GM21576 (cell line): ENCODE results near the gene SDHC.
"Not testable (repeated sequence)": the region's sequence is repeated elsewhere in the genome, so short reads cannot be mapped to it uniquely, and the experiment has no call there.

Experiments
- ATAC-seq: cut with Tn5 transposase; IDR thresholded peaks from one replicate; pipeline ENCODE4 v1.9.1; 2021; ENCODE audit warnings: mild to moderate bottlenecking, moderate library complexity; ENCODE audit not compliant: unreplicated experiment

Gene SDHC

GRCh38 chr1:161309868-161310267, 4.3 kb upstream of the SDHC start, which contains the start of gene MPZ:
Gene MPZ, minus strand, starts transcription at chr1:161309968. Its CDS starts 63 bp downstream, at chr1:161309905.
- ATAC-seq, result no peak

- ATAC-seq, result no peak
Measured at GRCh38 chr1:161311595-161312181, 2.5 kb upstream of the SDHC start.

- ATAC-seq, result no peak
Measured at GRCh38 chr1:161313554-161314200, 504 bp upstream of the SDHC start.

- not testable (repeated sequence) for ATAC-seq
Measured at GRCh38 chr1:161315841-161316674, 1.9 kb downstream of the SDHC start.

GRCh38 chr1:161324020-161324419, 9.8 kb downstream of the SDHC start:
- no peak for ATAC-seq

GRCh38 chr1:161330346-161330745, 16.2 kb downstream of the SDHC start:
- ATAC-seq, result no peak

GRCh38 chr1:161333166-161333565, 19.0 kb downstream of the SDHC start:
- ATAC-seq, result no peak

- ATAC-seq, result no peak
Measured at GRCh38 chr1:161335796-161336195, 21.6 kb downstream of the SDHC start.

GRCh38 chr1:161342177-161342576, 28.0 kb downstream of the SDHC start:
- no peak for ATAC-seq

- no peak for ATAC-seq
Measured at GRCh38 chr1:161342821-161343220, 28.6 kb downstream of the SDHC start.

- no peak for ATAC-seq
Measured at GRCh38 chr1:161350671-161351070, 36.5 kb downstream of the SDHC start.

GRCh38 chr1:161351482-161351881, 37.3 kb downstream of the SDHC start:
- no peak for ATAC-seq

GRCh38 chr1:161357073-161357472, 42.9 kb downstream of the SDHC start:
- no peak for ATAC-seq

- ATAC-seq, result no peak
Measured at GRCh38 chr1:161359291-161359690, 45.1 kb downstream of the SDHC start.

GRCh38 chr1:161364332-161364731, 50.2 kb downstream of the SDHC start:
- ATAC-seq, result no peak

- no peak for ATAC-seq
Measured at GRCh38 chr1:161365207-161365606, 51.0 kb downstream of the SDHC start.

GRCh38 chr1:161367684-161368400, 53.7 kb downstream of the SDHC start, which contains the start of gene CFAP126:
Gene CFAP126, minus strand, starts transcription at chr1:161367876. Its CDS starts 8 bp downstream, at chr1:161367868.
- ATAC-seq, result peak; percentile 88

- ATAC-seq, result no peak
Measured at GRCh38 chr1:161373442-161373841, 59.3 kb downstream of the SDHC start.

GRCh38 chr1:161374373-161374772, 60.2 kb downstream of the SDHC start:
- no peak for ATAC-seq

GRCh38 chr1:161378014-161378413, 63.8 kb downstream of the SDHC start:
- no peak for ATAC-seq

GRCh38 chr1:161379071-161379470, 64.9 kb downstream of the SDHC start:
- no peak for ATAC-seq
